GM06990 (cell line): ENCODE measurements around the gene KCNK18.
"Not testable (repeated sequence)": the region's sequence is repeated elsewhere in the genome, so short reads cannot be mapped to it uniquely, and the experiment has no call there.

Experiments used
- DNase-seq: peaks from one replicate; pipeline ENCODE4 v3.0.0-alpha.2; 2011; ENCODE audit not compliant: insufficient read length; ENCODE audit errors: extremely low read depth
- H3K27me3 ChIP-seq: replicated peaks from 2 replicates; pipeline ENCODE4 v1.6.0; 2011; ENCODE audit warnings: low read length; ENCODE audit not compliant: control insufficient read depth, insufficient read depth
- H3K36me3 ChIP-seq: 2 replicates; pipeline ENCODE4 v1.5.1; 2011; ENCODE audit warnings: low read length; ENCODE audit not compliant: control insufficient read depth, insufficient read depth
- H3K4me3 ChIP-seq: replicated peaks from 2 replicates; pipeline ENCODE4 v1.5.1; 2011; ENCODE audit warnings: low read depth, mild to moderate bottlenecking, control low read depth, low read length
- TF ChIP-seq, protein P1 (sequence below): IDR thresholded peaks from 2 replicates; pipeline ENCODE4 v1.5.1; 2011; ENCODE audit warnings: low read length, control low read depth, mild to moderate bottlenecking, inconsistent platforms; ENCODE audit not compliant: insufficient read depth, poor library complexity, severe bottlenecking

Gene KCNK18

DNA sequence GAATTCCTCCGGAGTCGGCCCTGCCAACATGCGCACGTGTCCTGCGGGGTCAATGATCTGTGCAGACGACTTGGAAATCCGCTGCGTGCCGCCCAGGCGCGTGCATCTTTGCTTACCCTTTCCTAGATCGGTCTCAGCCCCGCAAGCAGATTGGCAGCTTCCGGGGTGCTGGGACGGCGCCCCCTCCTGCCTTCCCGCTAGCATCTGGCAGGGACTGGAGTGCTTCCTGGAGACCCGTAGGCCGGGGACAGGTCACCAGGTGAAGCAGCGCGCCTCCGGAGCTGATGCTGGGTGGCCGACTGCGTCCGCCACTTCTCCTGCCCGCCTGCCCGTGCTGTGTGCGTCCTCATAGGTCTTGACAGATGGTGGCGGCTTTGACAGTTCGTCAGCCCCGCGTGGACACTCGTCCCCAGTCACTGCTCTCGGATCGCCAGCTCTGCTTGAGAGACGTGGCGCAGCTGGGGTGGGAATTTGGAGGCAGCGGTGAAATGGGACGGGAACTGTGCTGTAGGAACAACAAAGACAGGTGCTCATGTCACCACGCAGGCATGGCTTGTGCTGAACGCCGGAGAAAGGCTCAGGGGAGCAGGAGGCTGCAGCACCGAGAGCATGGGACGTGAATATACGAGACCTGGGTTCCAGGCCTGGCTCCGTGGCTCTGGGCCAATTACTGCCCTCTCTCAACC lies 21.9 kb upstream of the KCNK18 start:
- no peaks in the 10 kb centered on the region for H3K36me3 ChIP-seq
- DNase-seq = peak; percentile 48
- TF ChIP-seq, protein P1, sequence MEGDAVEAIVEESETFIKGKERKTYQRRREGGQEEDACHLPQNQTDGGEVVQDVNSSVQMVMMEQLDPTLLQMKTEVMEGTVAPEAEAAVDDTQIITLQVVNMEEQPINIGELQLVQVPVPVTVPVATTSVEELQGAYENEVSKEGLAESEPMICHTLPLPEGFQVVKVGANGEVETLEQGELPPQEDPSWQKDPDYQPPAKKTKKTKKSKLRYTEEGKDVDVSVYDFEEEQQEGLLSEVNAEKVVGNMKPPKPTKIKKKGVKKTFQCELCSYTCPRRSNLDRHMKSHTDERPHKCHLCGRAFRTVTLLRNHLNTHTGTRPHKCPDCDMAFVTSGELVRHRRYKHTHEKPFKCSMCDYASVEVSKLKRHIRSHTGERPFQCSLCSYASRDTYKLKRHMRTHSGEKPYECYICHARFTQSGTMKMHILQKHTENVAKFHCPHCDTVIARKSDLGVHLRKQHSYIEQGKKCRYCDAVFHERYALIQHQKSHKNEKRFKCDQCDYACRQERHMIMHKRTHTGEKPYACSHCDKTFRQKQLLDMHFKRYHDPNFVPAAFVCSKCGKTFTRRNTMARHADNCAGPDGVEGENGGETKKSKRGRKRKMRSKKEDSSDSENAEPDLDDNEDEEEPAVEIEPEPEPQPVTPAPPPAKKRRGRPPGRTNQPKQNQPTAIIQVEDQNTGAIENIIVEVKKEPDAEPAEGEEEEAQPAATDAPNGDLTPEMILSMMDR = no peak
- H3K27me3 ChIP-seq = peaks cover 2% of the 10 kb centered on the region; the same call in 1 of the 2 replicates
- peak overlapping the region; percentile 48 for H3K4me3 ChIP-seq

DNA sequence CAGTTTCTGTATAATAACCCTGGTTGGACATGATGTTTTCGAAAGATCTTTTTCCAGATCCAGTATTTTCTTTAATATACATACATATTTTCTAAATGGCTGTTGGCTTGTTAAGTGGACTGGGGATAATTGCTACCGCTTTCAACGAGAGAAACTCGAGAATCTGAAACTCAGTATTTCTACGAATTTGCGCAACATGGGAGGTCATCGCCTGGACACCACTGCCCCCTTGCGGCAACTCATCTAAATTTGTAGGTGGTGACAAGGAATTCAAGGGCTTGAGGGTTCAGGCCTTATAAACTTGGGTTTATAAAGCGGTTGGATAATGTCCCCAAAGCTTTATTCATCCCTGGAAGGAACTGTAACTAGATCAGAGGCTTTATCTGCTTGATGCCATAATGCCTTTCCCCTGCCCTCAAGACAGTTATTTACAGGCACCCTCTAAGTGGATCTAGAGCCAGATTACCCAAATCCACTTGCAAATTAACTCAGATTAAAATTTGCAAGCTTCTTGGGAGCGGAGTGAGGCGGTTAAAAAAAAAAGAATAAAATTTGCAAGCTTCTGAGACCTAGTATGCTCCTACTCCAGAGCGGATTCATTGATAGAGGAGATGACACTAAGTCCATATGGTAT lies 21.3 kb upstream of the KCNK18 start:
- Histone ChIP-seq H3K27me3 (peaks cover 2% of the 10 kb centered on the region; the same call in 1 of the 2 replicates), H3K4me3 (peak overlapping the region; percentile 48), H3K36me3 (no peaks in the 10 kb centered on the region)
- no peak for DNase-seq
- TF ChIP-seq, protein P1 = peak; percentile 85

- no peaks in the 10 kb centered on the region for H3K36me3 ChIP-seq
- H3K27me3 ChIP-seq = peaks cover 2% of the 10 kb centered on the region; the same call in 1 of the 2 replicates
- TF ChIP-seq, protein P1 = no peak
- DNase-seq = no peak
- H3K4me3 ChIP-seq = no peak overlapping the region
Measured at GRCh38 chr10:117178190-117178589, 19.1 kb upstream of the KCNK18 start.

GRCh38 chr10:117184296-117184695 lies 13.0 kb upstream of the KCNK18 start:
- H3K36me3 ChIP-seq = no peaks in the 10 kb centered on the region
- no peaks in the 10 kb centered on the region; the same call in 1 of the 2 replicates for H3K27me3 ChIP-seq
- no peak overlapping the region for H3K4me3 ChIP-seq
- no peak for DNase-seq
- TF ChIP-seq, protein P1 = no peak

DNA sequence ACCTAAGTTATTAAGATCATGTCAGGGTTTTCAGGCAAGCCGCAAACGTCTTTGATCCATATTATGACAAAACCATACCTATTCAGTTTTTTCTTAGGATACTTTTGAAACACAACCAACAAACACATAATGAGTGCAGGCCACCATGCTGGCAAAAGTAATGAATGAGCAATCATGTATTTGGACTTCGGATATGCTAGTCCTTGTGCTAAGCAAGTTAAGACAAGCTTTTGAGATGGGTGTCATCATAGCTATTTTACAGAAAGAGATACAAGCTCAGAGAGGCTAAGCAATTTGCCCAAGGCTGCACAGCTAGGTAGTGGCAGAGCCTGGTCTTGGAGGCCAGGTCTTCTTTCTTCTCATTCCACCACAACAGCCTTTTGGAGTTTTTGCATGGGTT lies 12.5 kb upstream of the KCNK18 start:
- TF ChIP-seq, protein P1 = no peak
- Histone ChIP-seq H3K4me3 (no peak overlapping the region), H3K27me3 (no peaks in the 10 kb centered on the region; the same call in 1 of the 2 replicates), H3K36me3 (no peaks in the 10 kb centered on the region)
- no peak for DNase-seq

GRCh38 chr10:117185817-117186216 lies 11.5 kb upstream of the KCNK18 start:
- H3K27me3 ChIP-seq, DNase-seq, H3K4me3 ChIP-seq, H3K36me3 ChIP-seq: not testable (repeated sequence)
